GM12878 (cell line): ENCODE measurements around the gene PLXNA4.

ENCODE experiments used
- RFX5 ChIP-seq: IDR thresholded peaks from 2 replicates; pipeline ENCODE4 v1.6.1; 2011; ENCODE audit warnings: low read depth, low read length, improper control_type of control experiment
- TF ChIP-seq, protein P1 (sequence below), 3 experiments: IDR thresholded peaks in 2 of 3; conservative IDR thresholded peaks in 1 of 3; 2 replicates each; pipeline ENCODE4 v1.5.1; 2011; ENCODE audit warnings: low read depth in 3 of 3, low read length in 3 of 3, mild to moderate bottlenecking in 3 of 3, control low read depth in 2 of 3, moderate library complexity in 2 of 3, inconsistent platforms in 1 of 3, mixed read lengths in 1 of 3; ENCODE audit not compliant: control insufficient read depth in 2 of 3, insufficient read depth in 1 of 3; ENCODE audit errors: extremely low read depth in 1 of 3

- no peak for TF ChIP-seq RFX5
- TF ChIP-seq, protein P1, sequence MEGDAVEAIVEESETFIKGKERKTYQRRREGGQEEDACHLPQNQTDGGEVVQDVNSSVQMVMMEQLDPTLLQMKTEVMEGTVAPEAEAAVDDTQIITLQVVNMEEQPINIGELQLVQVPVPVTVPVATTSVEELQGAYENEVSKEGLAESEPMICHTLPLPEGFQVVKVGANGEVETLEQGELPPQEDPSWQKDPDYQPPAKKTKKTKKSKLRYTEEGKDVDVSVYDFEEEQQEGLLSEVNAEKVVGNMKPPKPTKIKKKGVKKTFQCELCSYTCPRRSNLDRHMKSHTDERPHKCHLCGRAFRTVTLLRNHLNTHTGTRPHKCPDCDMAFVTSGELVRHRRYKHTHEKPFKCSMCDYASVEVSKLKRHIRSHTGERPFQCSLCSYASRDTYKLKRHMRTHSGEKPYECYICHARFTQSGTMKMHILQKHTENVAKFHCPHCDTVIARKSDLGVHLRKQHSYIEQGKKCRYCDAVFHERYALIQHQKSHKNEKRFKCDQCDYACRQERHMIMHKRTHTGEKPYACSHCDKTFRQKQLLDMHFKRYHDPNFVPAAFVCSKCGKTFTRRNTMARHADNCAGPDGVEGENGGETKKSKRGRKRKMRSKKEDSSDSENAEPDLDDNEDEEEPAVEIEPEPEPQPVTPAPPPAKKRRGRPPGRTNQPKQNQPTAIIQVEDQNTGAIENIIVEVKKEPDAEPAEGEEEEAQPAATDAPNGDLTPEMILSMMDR (IDR thresholded peaks at IDR 0.05 in 2 of 3, conservative IDR thresholded peaks at IDR 0.05 in 1 of 3; ENCODE audit: control insufficient read depth in 2 of 3, extremely low read depth in 1 of 3, insufficient read depth in 1 of 3, low read depth in 3 of 3, low read length in 3 of 3): no peak
Observed at GRCh38 chr7:132202541-132202940, 373.7 kb downstream of the PLXNA4 start.
